ENCODE measurements around the gene GPX3.

GRCh38 chr5:151002681-151003502 is 17.5 kb upstream of the GPX3 start:
- no peak for TF ChIP-seq CTCF (IDR thresholded peaks at IDR 0.05)
- TF ChIP-seq POLR2A (IDR thresholded peaks at IDR 0.05) = no peak
